ENCODE results near the gene CPNE8. TPM values are rescaled to one million over a fixed set of nuclear protein-coding genes. Genes with fewer than 3 reads are reported as not detected.

CPNE8 gene
- polyA plus RNA-seq, 1 donor from 2014 or later, result 1.9 TPM

DNA sequence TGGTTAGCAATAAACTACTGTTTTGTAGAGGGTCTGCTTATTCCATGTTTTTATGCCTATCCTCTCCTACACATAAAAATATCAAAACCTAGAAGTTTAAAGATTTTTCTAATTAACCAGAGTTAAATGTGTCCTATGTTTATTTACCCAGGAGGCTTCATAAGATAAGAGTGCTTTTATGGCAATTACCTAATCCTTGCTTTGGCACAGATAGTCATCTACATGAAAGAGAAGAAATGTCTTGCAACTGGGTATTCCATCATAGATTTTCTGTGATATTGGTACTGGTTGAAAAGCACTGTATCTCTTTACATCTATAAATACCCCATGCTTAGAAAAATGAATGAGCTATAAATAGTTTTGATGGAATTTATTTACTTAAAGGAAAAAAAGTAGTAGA is 277.1 kb downstream of the CPNE8 start:
- H3K27ac ChIP-seq (ENCODE audit: low read length), result no peak overlapping the region
- H3K9me2 ChIP-seq (ENCODE audit: insufficient read depth, low read length), result no peaks in the 10 kb centered on the region
- H3K79me2 ChIP-seq (replicated peaks; ENCODE audit: insufficient read depth, low read length), result no peaks in the 10 kb centered on the region
- TF ChIP-seq EP300 (conservative IDR thresholded peaks at IDR 0.05; ENCODE audit: poor library complexity, severe bottlenecking), result no peak
- TF ChIP-seq, protein P1, sequence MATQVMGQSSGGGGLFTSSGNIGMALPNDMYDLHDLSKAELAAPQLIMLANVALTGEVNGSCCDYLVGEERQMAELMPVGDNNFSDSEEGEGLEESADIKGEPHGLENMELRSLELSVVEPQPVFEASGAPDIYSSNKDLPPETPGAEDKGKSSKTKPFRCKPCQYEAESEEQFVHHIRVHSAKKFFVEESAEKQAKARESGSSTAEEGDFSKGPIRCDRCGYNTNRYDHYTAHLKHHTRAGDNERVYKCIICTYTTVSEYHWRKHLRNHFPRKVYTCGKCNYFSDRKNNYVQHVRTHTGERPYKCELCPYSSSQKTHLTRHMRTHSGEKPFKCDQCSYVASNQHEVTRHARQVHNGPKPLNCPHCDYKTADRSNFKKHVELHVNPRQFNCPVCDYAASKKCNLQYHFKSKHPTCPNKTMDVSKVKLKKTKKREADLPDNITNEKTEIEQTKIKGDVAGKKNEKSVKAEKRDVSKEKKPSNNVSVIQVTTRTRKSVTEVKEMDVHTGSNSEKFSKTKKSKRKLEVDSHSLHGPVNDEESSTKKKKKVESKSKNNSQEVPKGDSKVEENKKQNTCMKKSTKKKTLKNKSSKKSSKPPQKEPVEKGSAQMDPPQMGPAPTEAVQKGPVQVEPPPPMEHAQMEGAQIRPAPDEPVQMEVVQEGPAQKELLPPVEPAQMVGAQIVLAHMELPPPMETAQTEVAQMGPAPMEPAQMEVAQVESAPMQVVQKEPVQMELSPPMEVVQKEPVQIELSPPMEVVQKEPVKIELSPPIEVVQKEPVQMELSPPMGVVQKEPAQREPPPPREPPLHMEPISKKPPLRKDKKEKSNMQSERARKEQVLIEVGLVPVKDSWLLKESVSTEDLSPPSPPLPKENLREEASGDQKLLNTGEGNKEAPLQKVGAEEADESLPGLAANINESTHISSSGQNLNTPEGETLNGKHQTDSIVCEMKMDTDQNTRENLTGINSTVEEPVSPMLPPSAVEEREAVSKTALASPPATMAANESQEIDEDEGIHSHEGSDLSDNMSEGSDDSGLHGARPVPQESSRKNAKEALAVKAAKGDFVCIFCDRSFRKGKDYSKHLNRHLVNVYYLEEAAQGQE (IDR thresholded peaks at IDR 0.05; ENCODE audit: borderline replicate concordance), result no peak
- TF ChIP-seq TAF1 (IDR thresholded peaks at IDR 0.05; ENCODE audit: low read depth), result no peak
- no peak for TF ChIP-seq RAD21 (conservative IDR thresholded peaks at IDR 0.05)
- TF ChIP-seq, protein P2, sequence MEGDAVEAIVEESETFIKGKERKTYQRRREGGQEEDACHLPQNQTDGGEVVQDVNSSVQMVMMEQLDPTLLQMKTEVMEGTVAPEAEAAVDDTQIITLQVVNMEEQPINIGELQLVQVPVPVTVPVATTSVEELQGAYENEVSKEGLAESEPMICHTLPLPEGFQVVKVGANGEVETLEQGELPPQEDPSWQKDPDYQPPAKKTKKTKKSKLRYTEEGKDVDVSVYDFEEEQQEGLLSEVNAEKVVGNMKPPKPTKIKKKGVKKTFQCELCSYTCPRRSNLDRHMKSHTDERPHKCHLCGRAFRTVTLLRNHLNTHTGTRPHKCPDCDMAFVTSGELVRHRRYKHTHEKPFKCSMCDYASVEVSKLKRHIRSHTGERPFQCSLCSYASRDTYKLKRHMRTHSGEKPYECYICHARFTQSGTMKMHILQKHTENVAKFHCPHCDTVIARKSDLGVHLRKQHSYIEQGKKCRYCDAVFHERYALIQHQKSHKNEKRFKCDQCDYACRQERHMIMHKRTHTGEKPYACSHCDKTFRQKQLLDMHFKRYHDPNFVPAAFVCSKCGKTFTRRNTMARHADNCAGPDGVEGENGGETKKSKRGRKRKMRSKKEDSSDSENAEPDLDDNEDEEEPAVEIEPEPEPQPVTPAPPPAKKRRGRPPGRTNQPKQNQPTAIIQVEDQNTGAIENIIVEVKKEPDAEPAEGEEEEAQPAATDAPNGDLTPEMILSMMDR (IDR thresholded peaks at IDR 0.05; ENCODE audit: poor library complexity, severe bottlenecking), result no peak
- TF ChIP-seq POLR2AphosphoS5 (IDR thresholded peaks at IDR 0.05), result no peak
- no peak for TF ChIP-seq EZH2 (IDR thresholded peaks at IDR 0.05; ENCODE audit: borderline replicate concordance, insufficient read depth, low read length, poor library complexity, severe bottlenecking)
- H3K4me2 ChIP-seq (ENCODE audit: low read length), result no peak overlapping the region
- H3K36me3 ChIP-seq (ENCODE audit: insufficient read depth, low read length), result no peaks in the 10 kb centered on the region
- no peak overlapping the region for H3K4me3 ChIP-seq (ENCODE audit: low read length)
- H4K20me1 ChIP-seq (ENCODE audit: insufficient read depth), result no peaks in the 10 kb centered on the region
- no peaks in the 10 kb centered on the region for H3F3A ChIP-seq (ENCODE audit: insufficient read depth, low read length, poor library complexity, severe bottlenecking)
- no peaks in the 10 kb centered on the region for H3K27me3 ChIP-seq (ENCODE audit: insufficient read depth, low read depth, low read length)
- no peak overlapping the region for H3K9ac ChIP-seq (ENCODE audit: low read length)
- H3K9me3 ChIP-seq (ENCODE audit: low read length), result no peaks in the 10 kb centered on the region
- H2AFZ ChIP-seq (ENCODE audit: low read depth, low read length), result no peak overlapping the region

DNA sequence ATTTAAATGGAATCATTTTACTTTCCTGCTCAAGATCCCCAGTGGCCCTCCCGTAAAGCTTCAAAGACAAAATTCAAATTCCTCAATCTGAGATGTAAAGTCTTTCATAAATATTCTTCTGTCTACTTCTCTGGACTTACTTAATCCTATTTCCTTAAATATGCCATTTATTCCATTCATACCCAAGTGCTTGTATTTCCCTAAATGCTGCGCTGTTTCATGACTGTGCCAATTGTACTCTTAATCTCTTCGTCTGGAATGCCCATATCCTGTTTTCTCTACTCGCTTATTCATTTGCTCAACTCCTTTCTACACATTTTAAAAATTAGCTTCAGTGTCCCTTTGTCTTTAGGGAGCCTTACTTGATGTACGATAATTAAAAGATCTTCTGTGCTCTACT is 280.1 kb downstream of the CPNE8 start:
- Histone ChIP-seq H3F3A (ENCODE audit: insufficient read depth, low read length, poor library complexity, severe bottlenecking) (no peaks in the 10 kb centered on the region), H3K36me3 (ENCODE audit: insufficient read depth, low read length) (no peaks in the 10 kb centered on the region), H3K9me3 (ENCODE audit: low read length) (no peaks in the 10 kb centered on the region), H3K79me2 (replicated peaks; ENCODE audit: insufficient read depth, low read length) (no peaks in the 10 kb centered on the region), H2AFZ (ENCODE audit: low read depth, low read length) (no peak overlapping the region), H4K20me1 (ENCODE audit: insufficient read depth) (no peaks in the 10 kb centered on the region), H3K27ac (ENCODE audit: low read length) (no peak overlapping the region), H3K9me2 (ENCODE audit: insufficient read depth, low read length) (no peaks in the 10 kb centered on the region), H3K27me3 (ENCODE audit: insufficient read depth, low read depth, low read length) (no peaks in the 10 kb centered on the region), H3K9ac (ENCODE audit: low read length) (no peak overlapping the region), H3K4me2 (ENCODE audit: low read length) (no peak overlapping the region), H3K4me3 (ENCODE audit: low read length) (no peak overlapping the region)
- TF ChIP-seq POLR2AphosphoS5 (IDR thresholded peaks at IDR 0.05) (no peak), MXI1 (conservative IDR thresholded peaks at IDR 0.05; ENCODE audit: poor library complexity, severe bottlenecking) (no peak), RAD21 (conservative IDR thresholded peaks at IDR 0.05) (no peak), TAF1 (IDR thresholded peaks at IDR 0.05; ENCODE audit: low read depth) (no peak)
- TF ChIP-seq, protein P1 (IDR thresholded peaks at IDR 0.05; ENCODE audit: borderline replicate concordance), result no peak
- TF ChIP-seq, protein P2 (IDR thresholded peaks at IDR 0.05; ENCODE audit: poor library complexity, severe bottlenecking), result no peak

All from neural cell (in vitro differentiated cells).